Measurements from ENCODE around the gene ALDH1A1.

Gene ALDH1A1

GRCh38 chr9:72980183-72980582 is 27.3 kb upstream of the ALDH1A1 start:
- DNase-seq (ENCODE audit: insufficient read length, low spot score) (no peak), FAIRE-seq (no peak)

- no peak for FAIRE-seq
- no peak for DNase-seq (ENCODE audit: insufficient read length, low spot score)
Observed at GRCh38 chr9:72979405-72980100, 26.7 kb upstream of the ALDH1A1 start.

GRCh38 chr9:72978744-72979143 is 25.9 kb upstream of the ALDH1A1 start:
- DNase-seq (ENCODE audit: insufficient read length, low spot score) (no peak), FAIRE-seq (no peak)

- no peak for FAIRE-seq
- DNase-seq (ENCODE audit: insufficient read length, low spot score), result no peak
Observed at GRCh38 chr9:72977670-72978069, 24.8 kb upstream of the ALDH1A1 start.

- no peak for DNase-seq (ENCODE audit: insufficient read length, low spot score)
- no peak for FAIRE-seq
Observed at GRCh38 chr9:72974501-72974900, 21.6 kb upstream of the ALDH1A1 start.

- DNase-seq (ENCODE audit: insufficient read length, low spot score), result no peak
- no peak for FAIRE-seq
Observed at GRCh38 chr9:72972636-72973035, 19.8 kb upstream of the ALDH1A1 start.

GRCh38 chr9:72971411-72971810 is 18.6 kb upstream of the ALDH1A1 start:
- DNase-seq (ENCODE audit: insufficient read length, low spot score), result no peak
- FAIRE-seq, result no peak

- DNase-seq (ENCODE audit: insufficient read length, low spot score), result no peak
- FAIRE-seq, result no peak
Observed at GRCh38 chr9:72960446-72960845, 7.6 kb upstream of the ALDH1A1 start.

GRCh38 chr9:72958485-72959281 is 5.8 kb upstream of the ALDH1A1 start:
- FAIRE-seq (no peak), DNase-seq (ENCODE audit: insufficient read length, low spot score) (no peak)

GRCh38 chr9:72955571-72955970 is 2.7 kb upstream of the ALDH1A1 start:
- FAIRE-seq (no peak), DNase-seq (ENCODE audit: insufficient read length, low spot score) (no peak)

- DNase-seq (ENCODE audit: insufficient read length, low spot score) (no peak), FAIRE-seq (no peak)
Observed at GRCh38 chr9:72955126-72955455, 2.2 kb upstream of the ALDH1A1 start.

GRCh38 chr9:72954431-72955125 is 1.7 kb upstream of the ALDH1A1 start:
- no peak for FAIRE-seq
- no peak for DNase-seq (ENCODE audit: insufficient read length, low spot score)

GRCh38 chr9:72952381-72952690 is 517 bp downstream of the ALDH1A1 start:
- DNase-seq (ENCODE audit: insufficient read length, low spot score) (no peak), FAIRE-seq (no peak)

- DNase-seq (ENCODE audit: insufficient read length, low spot score) (no peak), FAIRE-seq (no peak)
Observed at GRCh38 chr9:72951520-72952380, 1.1 kb downstream of the ALDH1A1 start.

GRCh38 chr9:72950875-72951442 is 1.9 kb downstream of the ALDH1A1 start:
- FAIRE-seq (no peak), DNase-seq (ENCODE audit: insufficient read length, low spot score) (no peak)

GRCh38 chr9:72949918-72950325 is 2.9 kb downstream of the ALDH1A1 start:
- DNase-seq (ENCODE audit: insufficient read length, low spot score) (no peak), FAIRE-seq (no peak)

- FAIRE-seq, result no peak
- no peak for DNase-seq (ENCODE audit: insufficient read length, low spot score)
Observed at GRCh38 chr9:72949244-72949582, 3.6 kb downstream of the ALDH1A1 start.

GRCh38 chr9:72948575-72949243 is 4.1 kb downstream of the ALDH1A1 start:
- DNase-seq (ENCODE audit: insufficient read length, low spot score), result no peak
- no peak for FAIRE-seq

- DNase-seq (ENCODE audit: insufficient read length, low spot score) (no peak), FAIRE-seq (no peak)
Observed at GRCh38 chr9:72947984-72948465, 4.8 kb downstream of the ALDH1A1 start.

- FAIRE-seq (no peak), DNase-seq (ENCODE audit: insufficient read length, low spot score) (no peak)
Observed at GRCh38 chr9:72946821-72947220, 6.0 kb downstream of the ALDH1A1 start.
